NCI-H1092 treated with DMSO at 0.1 percent for 48 hours (cell line): ENCODE results near the gene ALG2.
"Not testable (repeated sequence)": the region's sequence is repeated elsewhere in the genome, so short reads cannot be mapped to it uniquely, and the experiment has no call there.

Experiments used
- DNase-seq: peaks from one replicate; lab custom pipeline; 2025; lab: John Stamatoyannopoulos, UW

ALG2 gene

GRCh38 chr9:99238331-99238730 lies 16.6 kb upstream of the ALG2 start:
- DNase-seq, result no peak

- DNase-seq, result not testable (repeated sequence)
Observed at GRCh38 chr9:99237849-99238248, 16.1 kb upstream of the ALG2 start.

GRCh38 chr9:99237356-99237755 lies 15.6 kb upstream of the ALG2 start:
- DNase-seq, result no peak

GRCh38 chr9:99235926-99236634 lies 14.3 kb upstream of the ALG2 start:
- DNase-seq, result no peak

GRCh38 chr9:99235069-99235468 lies 13.3 kb upstream of the ALG2 start:
- DNase-seq, result no peak

- DNase-seq, result no peak
Observed at GRCh38 chr9:99234618-99235017, 12.9 kb upstream of the ALG2 start.

- DNase-seq, result no peak
Observed at GRCh38 chr9:99231711-99232110, 10.0 kb upstream of the ALG2 start.

- DNase-seq, result no peak
Observed at GRCh38 chr9:99230206-99230605, 8.5 kb upstream of the ALG2 start.

- no peak for DNase-seq
Observed at GRCh38 chr9:99226054-99226453, 4.3 kb upstream of the ALG2 start.

GRCh38 chr9:99224445-99224844 lies 2.7 kb upstream of the ALG2 start:
- DNase-seq, result no peak

GRCh38 chr9:99222416-99223270 lies 901 bp upstream of the ALG2 start:
- DNase-seq, result no peak

- DNase-seq, result no peak
Observed at GRCh38 chr9:99221266-99221620, 499 bp downstream of the ALG2 start.

GRCh38 chr9:99220011-99220410 lies 1.7 kb downstream of the ALG2 start:
- DNase-seq, result no peak

- no peak for DNase-seq
Observed at GRCh38 chr9:99216073-99216472, 5.7 kb downstream of the ALG2 start.

- no peak for DNase-seq
Observed at GRCh38 chr9:99213197-99213596, 8.5 kb downstream of the ALG2 start.

GRCh38 chr9:99211746-99212145 lies 10.0 kb downstream of the ALG2 start:
- DNase-seq, result no peak

- no peak for DNase-seq
Observed at GRCh38 chr9:99210572-99210971, 11.2 kb downstream of the ALG2 start.

GRCh38 chr9:99201603-99202002 lies 20.1 kb downstream of the ALG2 start:
- DNase-seq, result no peak

- peak; percentile 36 for DNase-seq
Observed at GRCh38 chr9:99199938-99200539, 21.7 kb downstream of the ALG2 start.

- no peak for DNase-seq
Observed at GRCh38 chr9:99197987-99198386, 23.8 kb downstream of the ALG2 start.

- DNase-seq, result no peak
Observed at GRCh38 chr9:99197124-99197630, 24.6 kb downstream of the ALG2 start.

- not testable (repeated sequence) for DNase-seq
Observed at GRCh38 chr9:99196484-99196883, 25.3 kb downstream of the ALG2 start.

- no peak for DNase-seq
Observed at GRCh38 chr9:99193466-99193821, 28.3 kb downstream of the ALG2 start.
